ENCODE results near the gene CSNK1E. TPM values are rescaled to one million over a fixed set of nuclear protein-coding genes. Genes with fewer than 3 reads are reported as not detected.

The CSNK1E gene
- total and polyA plus RNA-seq, 2 of the 4 experiments (the other 2 are of a cell fraction), result 116 to 276 TPM

DNA sequence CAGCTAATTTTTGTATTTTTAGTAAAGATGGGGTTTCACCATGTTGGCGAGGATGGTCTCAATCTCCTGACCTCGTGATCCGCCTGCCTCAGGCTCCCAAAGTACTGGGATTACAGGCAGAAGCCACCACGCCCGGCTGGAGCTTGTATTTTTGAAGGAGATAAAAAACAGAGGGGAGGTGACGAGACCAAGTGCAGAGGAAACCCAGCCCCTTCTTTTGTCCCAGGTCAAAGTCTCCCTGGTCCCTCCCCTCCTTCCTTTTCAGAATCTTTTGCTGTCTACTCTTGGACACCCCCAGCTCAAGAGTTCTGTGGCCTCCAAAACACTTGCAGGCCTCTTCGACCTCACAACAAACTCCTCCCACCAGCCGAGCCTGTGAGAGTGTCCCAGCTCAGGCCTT, 32.2 kb downstream of the CSNK1E start:
- no peak overlapping the region for H3K4me3 ChIP-seq (ENCODE audit: insufficient read depth, low read depth, low read length)
- no peak overlapping the region for H2AFZ ChIP-seq (replicated peaks; ENCODE audit: low read length, poor library complexity)
- H3K18ac ChIP-seq (ENCODE audit: low read depth, low read length), result no peak overlapping the region
- no peak overlapping the region for H2BK20ac ChIP-seq (ENCODE audit: low read depth, low read length)
- H3K36me3 ChIP-seq (ENCODE audit: control insufficient read depth, insufficient read depth, low read length), result peaks cover 24% of the 10 kb centered on the region
- peaks cover 5 to 42% of the 10 kb centered on the region in 2 experiments for H3K79me1 ChIP-seq (ENCODE audit: low read depth in 1 of 2, low read length in 2 of 2)
- no peak for TF ChIP-seq BHLHE40 (IDR thresholded peaks at IDR 0.05; ENCODE audit: low read depth, low read length)
- no peak for TF ChIP-seq MAZ (IDR thresholded peaks at IDR 0.05; ENCODE audit: borderline replicate concordance, low read depth, low read length)
- TF ChIP-seq SMC3 (IDR thresholded peaks at IDR 0.05; ENCODE audit: low read depth, low read length), result no peak
- TF ChIP-seq MAFK (IDR thresholded peaks at IDR 0.05; ENCODE audit: low read depth, low read length), result no peak
- TF ChIP-seq, protein P1, sequence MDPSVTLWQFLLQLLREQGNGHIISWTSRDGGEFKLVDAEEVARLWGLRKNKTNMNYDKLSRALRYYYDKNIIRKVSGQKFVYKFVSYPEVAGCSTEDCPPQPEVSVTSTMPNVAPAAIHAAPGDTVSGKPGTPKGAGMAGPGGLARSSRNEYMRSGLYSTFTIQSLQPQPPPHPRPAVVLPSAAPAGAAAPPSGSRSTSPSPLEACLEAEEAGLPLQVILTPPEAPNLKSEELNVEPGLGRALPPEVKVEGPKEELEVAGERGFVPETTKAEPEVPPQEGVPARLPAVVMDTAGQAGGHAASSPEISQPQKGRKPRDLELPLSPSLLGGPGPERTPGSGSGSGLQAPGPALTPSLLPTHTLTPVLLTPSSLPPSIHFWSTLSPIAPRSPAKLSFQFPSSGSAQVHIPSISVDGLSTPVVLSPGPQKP (IDR thresholded peaks at IDR 0.05; ENCODE audit: borderline replicate concordance, low read depth, low read length), result no peak
- no peak for TF ChIP-seq MXI1 (IDR thresholded peaks at IDR 0.05; ENCODE audit: borderline replicate concordance, low read depth, low read length)
- TF ChIP-seq RAD21 (IDR thresholded peaks at IDR 0.05; ENCODE audit: low read length), result no peak
- no peak for TF ChIP-seq CHD1 (IDR thresholded peaks at IDR 0.05; ENCODE audit: low read depth, low read length)
- no peak for TF ChIP-seq POLR2A (IDR thresholded peaks at IDR 0.05; ENCODE audit: low read depth, low read length)
- no peak for TF ChIP-seq RCOR1 (IDR thresholded peaks at IDR 0.05; ENCODE audit: insufficient replicate concordance, low read length)
- no peak for TF ChIP-seq CEBPB (IDR thresholded peaks at IDR 0.05; ENCODE audit: low read depth, low read length)
- TF ChIP-seq RFX5 (IDR thresholded peaks at IDR 0.05; ENCODE audit: low read depth, low read length), result no peak
- no peak for TF ChIP-seq NFE2L2 (IDR thresholded peaks at IDR 0.05; ENCODE audit: low read depth, low read length)
- TF ChIP-seq FOS (IDR thresholded peaks at IDR 0.05; ENCODE audit: low read depth, low read length), result no peak
- TF ChIP-seq, protein P2, sequence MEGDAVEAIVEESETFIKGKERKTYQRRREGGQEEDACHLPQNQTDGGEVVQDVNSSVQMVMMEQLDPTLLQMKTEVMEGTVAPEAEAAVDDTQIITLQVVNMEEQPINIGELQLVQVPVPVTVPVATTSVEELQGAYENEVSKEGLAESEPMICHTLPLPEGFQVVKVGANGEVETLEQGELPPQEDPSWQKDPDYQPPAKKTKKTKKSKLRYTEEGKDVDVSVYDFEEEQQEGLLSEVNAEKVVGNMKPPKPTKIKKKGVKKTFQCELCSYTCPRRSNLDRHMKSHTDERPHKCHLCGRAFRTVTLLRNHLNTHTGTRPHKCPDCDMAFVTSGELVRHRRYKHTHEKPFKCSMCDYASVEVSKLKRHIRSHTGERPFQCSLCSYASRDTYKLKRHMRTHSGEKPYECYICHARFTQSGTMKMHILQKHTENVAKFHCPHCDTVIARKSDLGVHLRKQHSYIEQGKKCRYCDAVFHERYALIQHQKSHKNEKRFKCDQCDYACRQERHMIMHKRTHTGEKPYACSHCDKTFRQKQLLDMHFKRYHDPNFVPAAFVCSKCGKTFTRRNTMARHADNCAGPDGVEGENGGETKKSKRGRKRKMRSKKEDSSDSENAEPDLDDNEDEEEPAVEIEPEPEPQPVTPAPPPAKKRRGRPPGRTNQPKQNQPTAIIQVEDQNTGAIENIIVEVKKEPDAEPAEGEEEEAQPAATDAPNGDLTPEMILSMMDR (conservative IDR thresholded peaks at IDR 0.05; ENCODE audit: low read depth, low read length), result no peak
- TF ChIP-seq, protein P3, sequence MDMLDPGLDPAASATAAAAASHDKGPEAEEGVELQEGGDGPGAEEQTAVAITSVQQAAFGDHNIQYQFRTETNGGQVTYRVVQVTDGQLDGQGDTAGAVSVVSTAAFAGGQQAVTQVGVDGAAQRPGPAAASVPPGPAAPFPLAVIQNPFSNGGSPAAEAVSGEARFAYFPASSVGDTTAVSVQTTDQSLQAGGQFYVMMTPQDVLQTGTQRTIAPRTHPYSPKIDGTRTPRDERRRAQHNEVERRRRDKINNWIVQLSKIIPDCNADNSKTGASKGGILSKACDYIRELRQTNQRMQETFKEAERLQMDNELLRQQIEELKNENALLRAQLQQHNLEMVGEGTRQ (IDR thresholded peaks at IDR 0.05; ENCODE audit: low read depth, low read length), result no peak
- H4K91ac ChIP-seq (ENCODE audit: insufficient read depth, low read depth, low read length), result no peak overlapping the region
- dilution Hi-C loops (cut with HindIII; ENCODE audit: low sequenced_read_pairs, unreplicated experiment) (no loop called here), intact Hi-C loops (cut with micrococcal nuclease) (no loop called here), in situ Hi-C loops (cut with MboI; ENCODE audit: low sequenced_read_pairs) (no loop called here)
- H3K4me1 ChIP-seq (ENCODE audit: control insufficient read depth, insufficient read depth, low read length), result peaks cover 12% of the 10 kb centered on the region
- H3K4ac ChIP-seq (ENCODE audit: low read depth, low read length), result peak overlapping the region; percentile 16; the same call in 1 of the 2 replicates
- H3K9me3 ChIP-seq (ENCODE audit: control insufficient read depth, insufficient read depth, low read length), result no peaks in the 10 kb centered on the region
- no peak for ATAC-seq (ENCODE audit: low read depth)
- H3K23ac ChIP-seq (ENCODE audit: low read depth, low read length), result 0 out of 2 replicates have a peak overlapping the region, but pooled peaks have one; percentile 41
- H4K5ac ChIP-seq (ENCODE audit: low read depth, low read length), result no peak overlapping the region
- no peak overlapping the region for H2BK15ac ChIP-seq (ENCODE audit: low read depth, low read length)
- H3K9me1 ChIP-seq (ENCODE audit: insufficient read depth, low read length), result peaks cover 24% of the 10 kb centered on the region
- H2AK9ac ChIP-seq (replicated peaks; ENCODE audit: low read depth, low read length, poor library complexity), result peak overlapping the region; percentile 79
- no peak overlapping the region; the same call in 1 of the 2 replicates for H3K14ac ChIP-seq (replicated peaks; ENCODE audit: low read depth, low read length)
- no peak overlapping the region for H3K56ac ChIP-seq (ENCODE audit: extremely low read depth, insufficient read depth, low read length)
- no peak overlapping the region for H3K9ac ChIP-seq (ENCODE audit: low read depth, low read length)
- no peak overlapping the region for H2AK5ac ChIP-seq (ENCODE audit: low read depth, low read length)
- no peak for DNase-seq
- no peak overlapping the region for H3K4me2 ChIP-seq (ENCODE audit: low read depth, low read length)
- peaks cover 17% of the 10 kb centered on the region for H4K20me1 ChIP-seq (ENCODE audit: insufficient read depth, low read length)
- no peaks in the 10 kb centered on the region for H3K27me3 ChIP-seq (ENCODE audit: control insufficient read depth, insufficient read depth, low read length)
- no TSS peak for BruUV-seq (replicated peaks)
- no peak overlapping the region for H3K27ac ChIP-seq (ENCODE audit: insufficient read depth, low read length)
- H2BK5ac ChIP-seq (ENCODE audit: low read depth, low read length, poor library complexity, severe bottlenecking), result peak overlapping the region; percentile 39
- WGBS, 2 experiments (ENCODE audit: extremely low coverage in 2 of 2, insufficient read length in 1 of 2), result no CpG with 5 or more reads among the region's 8 CpGs
- POLR2A ChIA-PET (ENCODE audit: unreplicated experiment), result interaction anchor here (0.6 kb wide), 1 partner anchor 480 kb away, joined by 5 read pairs; no protein-coding TSS in a partner anchor
- CTCF ChIA-PET, result interaction anchor here (1.0 kb wide), 1 partner anchor 233 kb away, joined by 8 read pairs; no protein-coding TSS in a partner anchor
- peak overlapping the region in 1 of 2 experiments; percentile 30; a peak in 1 of 4 replicates for H4K8ac ChIP-seq (ENCODE audit: low read depth in 2 of 2, low read length in 2 of 2)
- no peak overlapping the region for H2BK120ac ChIP-seq (ENCODE audit: low read depth, low read length)

Data from IMR-90 (cell line).